ENCODE results near the gene AMN1.
"Not testable (repeated sequence)": the region's sequence is repeated elsewhere in the genome, so short reads cannot be mapped to it uniquely, and the experiment has no call there.

AMN1 gene

DNA sequence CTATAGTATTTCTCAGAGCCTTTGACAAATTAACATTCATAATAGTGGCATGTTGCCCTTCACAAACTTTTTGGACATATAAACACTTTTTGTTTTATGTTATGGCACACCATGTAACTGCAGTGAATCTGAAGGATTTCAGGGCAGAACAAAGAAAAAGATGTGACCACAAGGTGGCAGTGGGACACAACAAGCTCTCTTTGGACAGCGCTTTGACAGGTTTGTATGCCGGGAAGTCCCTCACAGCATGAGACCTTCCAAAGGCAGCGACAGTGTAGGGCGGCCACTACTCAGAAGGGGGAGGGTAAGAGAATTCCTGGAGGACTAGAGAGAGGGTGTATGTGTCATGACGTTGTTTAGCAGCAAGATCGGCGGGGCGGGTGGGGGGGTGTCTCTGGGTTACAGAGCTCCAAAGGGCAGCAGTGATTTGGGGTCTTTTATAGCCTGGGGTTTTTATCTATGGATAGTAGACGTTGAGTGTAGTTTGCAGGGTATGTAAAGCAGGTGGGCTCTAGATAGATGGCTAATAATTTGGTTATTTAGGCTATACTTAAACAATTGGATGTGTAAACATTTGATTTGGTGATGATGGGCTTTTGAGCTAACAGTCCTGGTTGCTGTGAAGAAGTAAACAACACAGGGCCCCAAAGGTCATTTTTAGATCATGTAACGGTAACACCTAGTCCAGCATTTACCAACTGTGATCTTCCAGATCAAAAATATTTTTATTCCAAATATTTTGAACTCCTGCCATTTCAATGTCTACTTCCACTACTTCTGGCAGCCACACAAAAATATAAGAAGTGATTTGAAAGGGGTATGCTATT is 46.5 kb downstream of the AMN1 start:
- DNase-seq (ENCODE audit: low read depth), result peak; percentile 34

DNA sequence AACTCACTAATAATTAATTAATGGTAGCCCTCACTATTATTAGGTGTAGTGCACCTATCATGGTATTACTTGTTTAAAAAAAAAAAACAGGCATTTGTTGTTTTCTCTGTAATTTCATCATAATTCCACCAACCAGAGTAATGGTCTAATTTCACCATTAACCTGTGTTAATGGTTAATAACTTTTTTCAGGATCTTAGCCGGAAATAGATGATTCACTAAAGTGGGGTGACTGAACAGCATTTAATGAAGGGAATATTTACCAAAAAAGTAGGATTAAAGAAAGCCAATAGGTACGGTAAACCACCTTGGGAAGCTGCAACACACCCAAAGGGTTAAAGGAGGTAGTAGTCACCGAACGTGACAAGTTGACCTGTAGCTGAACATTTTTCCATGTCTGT is 56.3 kb downstream of the AMN1 start:
- no peak for DNase-seq (ENCODE audit: low read depth)

DNA sequence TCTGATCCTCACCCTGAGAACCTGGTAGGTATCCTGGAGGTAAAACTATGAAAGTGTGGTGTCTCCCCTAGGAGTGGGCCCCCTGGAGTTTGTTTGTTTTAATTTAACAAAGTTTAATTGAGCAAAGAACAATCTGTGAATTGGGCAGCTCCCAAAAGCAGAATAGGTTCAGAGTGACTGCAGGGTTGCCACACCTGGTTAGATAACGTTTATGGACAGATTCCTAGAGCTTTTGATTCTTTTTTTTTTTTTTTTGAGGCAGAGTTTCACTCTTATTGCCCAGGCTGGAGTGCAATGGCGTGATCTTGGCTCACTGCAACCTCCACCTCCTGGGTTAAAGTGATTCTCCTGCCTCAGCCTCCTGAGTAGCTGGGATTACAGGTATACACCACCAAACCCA is 59.2 kb downstream of the AMN1 start:
- not testable (repeated sequence) for DNase-seq (ENCODE audit: low read depth)

DNA sequence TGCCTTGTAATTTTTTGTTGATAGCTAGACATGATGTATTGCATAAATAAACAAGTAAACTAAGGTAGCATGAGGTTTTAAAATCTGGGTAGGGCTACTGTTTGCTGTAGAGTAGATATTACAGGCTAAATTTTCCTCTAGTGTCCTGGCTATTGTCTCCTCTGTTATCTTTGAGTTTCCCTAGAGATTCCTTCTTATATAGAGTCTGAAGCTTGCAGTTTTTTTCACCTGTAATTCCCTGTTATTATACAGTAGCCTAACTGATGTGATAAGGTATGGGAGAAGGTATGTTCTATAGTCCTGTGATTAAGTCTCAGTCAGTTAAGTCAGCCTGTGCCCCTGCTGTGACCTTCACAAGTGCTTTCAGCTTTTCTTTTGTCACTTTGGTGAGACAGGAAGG is 59.8 kb downstream of the AMN1 start:
- no peak for DNase-seq (ENCODE audit: low read depth)

DNA sequence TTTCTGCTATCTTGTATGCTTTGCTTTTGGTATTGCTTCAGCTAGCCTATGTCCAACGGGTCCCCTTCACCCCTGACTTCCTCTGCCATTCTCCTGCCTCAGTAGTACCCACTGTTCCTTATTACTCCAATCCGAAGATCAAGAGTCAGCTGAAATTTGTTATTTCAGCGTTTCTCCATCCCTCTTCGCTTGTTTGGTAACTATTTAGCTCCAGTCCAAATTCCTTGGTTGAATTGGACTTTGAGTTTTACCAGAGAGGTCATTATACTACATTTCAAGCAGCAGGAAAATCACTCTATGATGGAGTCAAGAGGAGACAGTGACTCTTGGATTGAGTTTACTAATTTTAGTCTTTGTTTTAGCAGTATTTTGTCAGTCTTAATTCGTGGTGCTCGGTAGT is 64.8 kb downstream of the AMN1 start:
- DNase-seq (ENCODE audit: low read depth), result no peak

DNA sequence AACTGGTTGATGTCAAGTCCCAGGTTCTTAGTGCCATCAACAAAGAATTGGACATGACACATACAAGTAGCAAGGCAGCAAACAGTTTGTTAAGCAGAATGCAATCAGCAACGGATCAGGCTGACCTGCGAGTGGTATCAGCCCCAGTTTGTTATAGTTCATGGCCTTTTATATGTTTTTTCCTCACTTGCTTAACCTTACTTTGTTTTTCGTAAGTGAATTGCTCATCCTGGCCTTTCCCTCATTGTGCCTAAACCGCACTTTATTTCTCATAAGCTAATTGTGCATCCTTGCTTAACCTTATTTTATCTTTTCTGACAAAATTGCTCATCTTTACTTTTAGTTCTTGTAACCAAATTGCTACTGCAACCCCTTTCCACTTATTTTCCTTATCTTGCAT is 65.2 kb downstream of the AMN1 start:
- DNase-seq (ENCODE audit: low read depth), result no peak

DNA sequence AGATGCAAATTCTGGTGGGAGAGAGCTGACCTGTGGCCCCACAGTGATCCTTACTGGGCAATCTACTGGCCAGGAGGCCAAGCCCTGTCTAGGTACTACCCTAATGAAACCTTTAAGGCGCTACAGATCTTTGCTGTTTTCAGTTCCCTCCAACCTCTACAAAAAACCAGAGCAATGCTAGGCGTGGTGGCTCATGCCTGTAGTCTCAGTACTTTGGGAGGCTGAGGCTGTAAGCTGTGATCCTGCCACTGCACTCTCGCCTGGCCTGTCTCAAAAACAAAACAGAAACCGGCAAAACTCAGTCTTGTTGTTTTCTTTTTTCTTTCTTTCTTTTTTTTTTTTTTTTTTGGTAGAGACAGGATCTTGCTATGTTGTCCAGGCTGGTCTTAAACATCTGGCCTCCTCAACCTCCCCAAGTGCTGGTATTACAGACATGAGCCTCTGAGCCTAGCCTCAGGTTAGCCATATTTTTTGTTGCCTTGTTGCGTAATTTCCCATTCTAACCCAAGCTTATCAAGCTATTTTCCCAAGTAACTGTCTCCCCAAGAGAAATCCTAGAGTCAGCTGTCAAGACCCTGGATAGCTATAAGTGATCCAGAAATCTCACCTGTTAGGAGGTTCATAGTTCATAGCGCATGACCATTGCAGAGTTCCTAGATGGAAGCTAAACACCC is 66.5 kb downstream of the AMN1 start:
- DNase-seq (ENCODE audit: low read depth), result no peak

DNA sequence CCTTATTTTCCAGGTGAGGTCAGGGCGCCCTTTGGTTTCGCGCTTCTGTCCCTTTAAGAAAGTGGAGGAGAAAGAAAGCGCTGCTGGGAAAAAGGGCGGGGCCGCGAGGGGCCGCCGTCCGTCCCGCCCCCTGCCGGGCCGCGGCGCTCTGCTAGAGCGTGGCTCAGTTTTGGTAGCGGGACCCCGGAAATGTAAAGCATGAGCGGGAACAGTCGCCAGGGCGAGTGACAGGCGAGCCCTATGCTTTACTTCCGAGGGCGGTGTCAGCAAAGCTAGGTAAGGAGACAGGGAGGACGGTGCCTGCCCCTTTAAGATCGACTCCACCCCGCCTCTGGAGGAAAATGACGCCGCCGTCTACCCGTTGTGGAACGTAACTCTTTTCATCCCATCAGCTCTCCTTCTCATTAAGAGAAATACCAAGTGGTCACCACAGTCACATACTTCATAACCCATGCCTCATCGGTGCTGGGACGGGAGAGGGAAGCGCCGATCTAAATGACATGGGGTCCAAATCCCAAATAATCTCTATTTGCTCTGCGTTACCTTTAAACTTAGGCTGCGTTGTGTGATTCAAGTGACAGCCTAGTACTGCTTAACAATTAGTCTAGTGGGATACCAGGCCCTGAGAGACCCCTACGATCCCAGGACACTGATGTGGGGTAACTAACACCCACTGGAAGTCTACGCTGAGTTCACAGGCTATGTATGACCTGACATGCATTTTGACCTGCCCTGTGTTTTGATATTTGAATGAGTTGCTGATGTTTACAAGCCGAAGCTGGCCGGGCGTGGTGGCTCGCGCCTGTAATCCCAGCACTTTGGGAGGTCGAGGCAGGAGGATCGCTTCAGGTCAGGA is 69.5 kb downstream of the AMN1 start, which contains the start of gene ETFBKMT:
Gene ETFBKMT, plus strand, starts transcription at position 602 of the 856 bp plus-strand sequence. CDS start 2,266 bp downstream, outside the sequence.
- DNase-seq (ENCODE audit: low read depth), result peak; percentile 74

DNA sequence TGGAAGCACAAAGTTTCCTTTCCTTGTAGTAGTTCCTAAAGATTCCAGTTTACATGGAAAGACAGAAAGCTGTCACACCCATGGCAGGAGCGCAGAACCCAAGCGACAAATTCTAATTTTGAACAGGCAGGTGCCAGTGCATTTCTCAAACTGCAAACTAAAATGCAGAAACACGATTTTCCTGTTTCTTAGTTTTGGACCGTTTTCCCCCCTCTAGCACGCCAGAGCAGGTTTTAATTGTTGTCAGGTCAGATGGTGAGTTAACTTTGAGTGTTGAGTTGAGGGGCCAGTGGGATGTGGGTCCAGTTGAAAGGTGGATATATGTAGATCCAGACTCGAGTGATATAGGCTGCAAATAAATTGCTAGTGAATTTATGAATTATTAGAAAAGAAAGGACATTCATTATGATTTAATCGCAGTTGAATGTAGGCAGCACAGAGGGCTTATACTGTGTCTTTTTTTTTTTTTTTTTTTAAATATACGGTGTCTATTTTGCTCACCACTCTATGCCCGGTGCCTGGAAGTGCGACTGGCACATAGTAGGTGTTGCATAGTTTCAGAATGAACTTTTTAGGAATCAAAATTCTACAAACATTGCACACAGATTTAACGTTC is 70.2 kb downstream of the AMN1 start:
- no peak for DNase-seq (ENCODE audit: low read depth)

DNA sequence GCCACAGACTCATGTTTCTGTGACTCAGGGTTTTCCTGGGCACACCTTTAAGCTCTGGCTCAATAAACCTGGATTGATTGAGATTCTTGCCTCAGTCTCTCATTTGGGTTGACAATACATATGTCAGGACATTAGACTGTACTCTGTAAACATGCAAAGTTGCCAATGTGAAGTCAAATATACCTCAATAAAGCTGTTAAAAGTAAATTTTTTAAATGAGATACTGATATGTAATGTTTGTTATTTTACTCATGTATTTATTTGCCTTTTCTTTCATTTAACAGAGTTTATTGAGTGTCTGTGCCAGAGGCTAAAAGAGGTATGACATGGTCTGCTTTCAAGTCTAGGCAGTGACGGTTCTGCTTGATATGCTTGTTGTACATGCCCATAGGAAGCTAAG is 73.0 kb downstream of the AMN1 start:
- no peak for DNase-seq (ENCODE audit: low read depth)

DNA sequence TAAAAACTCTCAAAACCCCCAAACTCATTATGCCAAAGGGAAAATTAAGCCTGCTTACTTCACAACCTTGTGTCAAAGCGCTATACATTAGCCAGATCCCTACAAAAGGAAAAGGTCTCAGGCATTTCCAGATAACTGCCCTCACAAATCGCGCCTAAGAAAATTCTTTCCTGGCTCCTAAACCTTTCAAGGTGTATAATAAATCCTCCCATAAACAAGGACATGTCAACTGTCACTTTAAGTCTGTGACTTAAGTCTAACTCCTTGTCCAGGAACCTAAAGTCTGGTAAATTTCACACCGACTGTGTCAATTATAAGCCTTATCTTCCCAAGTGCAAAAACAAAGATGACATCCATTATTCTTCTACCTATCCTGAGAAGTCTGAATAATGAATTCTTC is 73.6 kb downstream of the AMN1 start:
- no peak for DNase-seq (ENCODE audit: low read depth)

DNA sequence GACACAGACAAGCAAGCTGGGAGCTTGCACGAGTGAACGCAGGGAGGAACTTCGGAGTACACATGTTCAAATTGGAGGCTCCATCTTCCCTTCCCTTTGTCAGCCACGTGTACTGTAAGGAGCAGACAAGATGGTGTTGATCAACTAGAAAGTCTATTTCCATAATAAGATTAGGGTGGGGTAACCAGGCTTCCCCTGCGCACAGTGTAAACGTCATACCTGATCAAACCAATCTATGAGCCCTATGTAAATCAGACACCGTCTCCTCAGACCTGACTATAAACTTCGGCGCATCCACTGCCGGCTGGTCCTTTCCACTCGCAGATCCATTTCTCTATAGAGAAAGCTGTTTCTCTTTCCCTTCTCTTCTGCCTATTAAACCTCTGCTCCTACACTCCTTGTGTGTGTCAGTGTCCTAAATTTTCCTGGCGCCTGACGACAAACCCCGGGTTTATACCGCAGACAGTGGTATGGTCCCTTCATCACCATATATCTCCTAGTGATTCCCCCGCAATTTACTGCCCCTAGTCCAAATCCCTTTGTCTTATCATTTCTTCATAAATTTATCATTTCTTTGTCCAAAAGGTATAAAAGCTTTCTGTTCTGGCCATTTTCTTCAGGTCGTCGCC is 76.8 kb downstream of the AMN1 start:
- peak; percentile 41 for DNase-seq (ENCODE audit: low read depth)

DNA sequence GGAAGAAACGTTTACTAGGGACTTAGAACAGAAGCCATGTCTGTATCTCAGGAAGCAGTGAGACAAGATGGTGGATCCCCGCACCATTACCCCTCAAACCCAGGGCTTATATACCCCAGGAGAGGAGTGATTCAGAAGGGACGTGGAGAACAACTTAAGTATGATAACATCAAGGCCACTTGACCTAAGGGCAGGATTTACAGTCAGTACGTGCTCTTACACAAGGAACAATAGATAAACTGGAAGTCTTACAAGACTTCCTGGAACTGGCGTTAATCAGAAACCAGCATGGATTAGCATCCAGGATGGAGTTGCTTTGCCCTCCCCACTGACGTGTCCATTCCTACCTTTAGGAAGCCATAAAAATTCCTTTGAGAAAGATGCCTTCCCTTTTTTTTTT is 77.9 kb downstream of the AMN1 start:
- no peak for DNase-seq (ENCODE audit: low read depth)

DNA sequence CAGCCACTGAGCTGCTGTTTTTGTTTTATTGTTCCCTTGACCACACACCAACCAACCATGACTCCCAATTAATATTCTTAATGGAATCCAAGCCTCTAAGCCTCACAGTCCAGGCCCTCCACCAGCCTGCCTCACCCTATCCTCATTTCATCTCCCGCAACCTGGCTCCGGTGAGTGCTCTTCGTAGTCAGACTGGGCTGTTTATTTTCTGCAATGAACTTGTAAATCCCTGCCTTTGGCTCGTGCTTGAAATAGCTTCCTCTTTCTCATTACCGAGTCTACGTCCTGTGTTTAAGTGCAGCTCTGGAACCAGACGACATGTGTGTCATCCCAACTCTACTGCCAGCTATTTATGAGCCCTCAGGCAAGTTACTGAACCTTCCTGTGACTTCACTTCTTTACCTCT is 81.7 kb downstream of the AMN1 start:
- DNase-seq (ENCODE audit: low read depth), result no peak

DNA sequence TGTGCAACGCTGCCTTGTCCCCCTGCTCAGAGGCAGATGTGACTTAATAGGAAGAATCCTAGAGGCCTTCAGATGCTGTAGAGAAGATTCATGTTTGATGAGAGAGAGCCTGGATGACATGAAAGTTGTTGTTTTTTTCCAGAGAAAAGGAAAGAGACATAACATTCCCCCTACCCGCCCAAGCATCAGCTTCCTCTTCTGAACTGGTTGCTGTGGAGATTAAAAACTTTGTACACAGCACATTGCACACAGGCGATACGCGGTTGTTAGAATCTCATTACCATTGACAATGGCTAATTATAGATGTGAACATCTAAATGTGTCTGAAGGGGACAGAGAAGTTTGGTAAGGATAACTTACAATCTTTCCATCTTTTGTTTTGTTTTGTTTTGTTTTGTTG is 82.9 kb downstream of the AMN1 start:
- DNase-seq (ENCODE audit: low read depth), result no peak

DNA sequence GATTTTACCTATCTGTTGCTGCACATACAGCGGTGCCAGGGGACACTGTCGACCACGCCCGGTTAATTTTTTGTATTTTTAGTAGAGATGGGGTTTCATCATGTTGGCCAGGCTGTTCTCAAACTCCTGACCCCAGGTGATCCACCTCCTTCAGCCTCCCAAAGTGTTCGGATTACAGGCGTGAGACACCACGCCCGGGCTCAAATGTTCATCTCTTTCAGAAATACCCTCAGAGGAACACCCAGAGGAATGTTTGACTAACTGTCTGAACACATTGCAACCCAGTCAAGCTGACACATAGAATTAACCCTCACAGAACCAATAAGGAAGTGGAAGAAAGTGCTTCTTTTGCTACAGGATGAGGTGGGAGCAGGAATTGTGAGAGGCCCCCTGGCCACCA is 84.3 kb downstream of the AMN1 start:
- DNase-seq (ENCODE audit: low read depth), result no peak

DNA sequence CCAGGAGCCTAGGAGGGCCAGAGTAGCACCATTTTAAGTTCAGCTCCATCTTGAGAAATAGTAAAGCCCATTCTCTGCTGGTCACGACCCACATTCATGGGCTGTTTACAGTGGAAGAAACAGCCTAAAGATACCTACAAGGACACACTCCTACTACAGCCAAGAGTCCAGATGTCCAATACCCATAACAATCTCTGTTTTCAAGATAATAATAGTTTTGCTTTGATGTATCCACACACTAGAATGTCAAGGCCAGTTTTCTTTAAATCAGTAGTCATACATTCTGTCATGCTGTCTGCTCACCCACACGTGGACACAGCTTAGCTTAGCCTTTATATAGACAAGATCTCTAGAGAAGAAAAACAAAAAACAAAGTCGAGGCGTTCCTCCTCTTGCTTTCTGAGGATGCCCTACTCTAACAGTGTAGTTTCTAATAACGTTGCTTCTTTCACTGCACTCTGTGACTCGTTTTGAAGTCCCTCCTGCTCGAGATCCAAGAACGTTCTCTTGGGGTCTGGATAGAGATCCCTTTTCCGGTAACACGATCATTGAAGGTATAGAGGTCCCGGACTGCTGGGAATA is 87.2 kb downstream of the AMN1 start:
- no peak for DNase-seq (ENCODE audit: low read depth)

DNA sequence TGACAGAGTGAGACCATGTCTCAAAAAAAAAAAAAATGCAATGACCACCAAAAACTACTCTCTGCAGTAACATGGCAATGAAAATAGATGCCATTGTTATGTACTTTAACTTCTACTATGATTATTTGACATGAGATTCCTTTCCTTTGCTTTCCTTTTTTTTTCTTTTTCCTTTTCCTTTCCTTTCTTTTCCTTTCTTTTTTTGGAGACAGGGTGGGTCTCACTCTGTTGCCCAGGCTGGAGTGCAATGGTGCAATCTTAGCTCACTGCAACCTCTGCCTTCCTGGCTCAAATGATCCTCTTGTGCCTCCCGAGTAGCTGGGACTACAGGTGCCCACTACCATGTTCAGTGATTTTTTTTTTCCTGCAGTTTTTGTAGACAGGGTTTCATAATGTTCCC is 94.2 kb downstream of the AMN1 start:
- no peak for DNase-seq (ENCODE audit: low read depth)

DNA sequence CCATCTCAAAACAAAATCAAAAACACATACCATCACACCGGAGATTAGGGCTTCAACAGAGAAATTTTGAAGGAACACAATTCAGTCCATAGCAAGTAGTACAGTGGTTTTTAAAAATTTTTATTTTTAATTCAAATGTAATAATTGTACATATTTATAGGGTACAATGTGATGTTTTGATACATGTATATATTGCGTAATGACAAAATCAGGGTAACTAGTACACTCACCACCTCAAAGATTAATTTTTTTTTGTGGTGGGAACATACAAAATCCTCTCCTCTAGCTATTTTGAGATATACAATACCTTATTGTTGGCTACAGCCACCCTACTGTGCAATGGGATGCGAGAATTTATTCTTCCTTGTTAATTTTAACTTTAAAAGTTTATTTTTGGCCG is 95.4 kb downstream of the AMN1 start:
- DNase-seq (ENCODE audit: low read depth), result no peak

DNA sequence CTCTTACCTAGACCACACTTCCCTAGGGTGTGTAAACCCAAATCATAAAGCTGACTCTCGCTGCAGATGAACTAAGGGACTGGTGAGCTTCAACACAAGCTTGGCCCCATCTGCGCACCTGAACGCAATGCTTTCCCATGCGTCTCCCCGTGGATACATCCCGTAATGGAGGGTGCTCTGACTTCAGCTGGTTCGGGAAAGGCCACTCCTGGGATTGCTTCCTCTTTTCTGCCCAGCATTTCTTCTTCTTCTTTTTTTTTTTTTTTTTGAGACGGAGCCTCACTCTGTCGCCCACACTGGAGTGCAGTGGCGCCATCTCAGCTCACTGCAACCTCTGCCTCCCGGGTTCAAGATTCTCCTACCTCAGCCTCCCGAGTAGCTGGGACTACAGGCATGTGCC is 97.0 kb downstream of the AMN1 start:
- DNase-seq (ENCODE audit: low read depth), result no peak

DNA sequence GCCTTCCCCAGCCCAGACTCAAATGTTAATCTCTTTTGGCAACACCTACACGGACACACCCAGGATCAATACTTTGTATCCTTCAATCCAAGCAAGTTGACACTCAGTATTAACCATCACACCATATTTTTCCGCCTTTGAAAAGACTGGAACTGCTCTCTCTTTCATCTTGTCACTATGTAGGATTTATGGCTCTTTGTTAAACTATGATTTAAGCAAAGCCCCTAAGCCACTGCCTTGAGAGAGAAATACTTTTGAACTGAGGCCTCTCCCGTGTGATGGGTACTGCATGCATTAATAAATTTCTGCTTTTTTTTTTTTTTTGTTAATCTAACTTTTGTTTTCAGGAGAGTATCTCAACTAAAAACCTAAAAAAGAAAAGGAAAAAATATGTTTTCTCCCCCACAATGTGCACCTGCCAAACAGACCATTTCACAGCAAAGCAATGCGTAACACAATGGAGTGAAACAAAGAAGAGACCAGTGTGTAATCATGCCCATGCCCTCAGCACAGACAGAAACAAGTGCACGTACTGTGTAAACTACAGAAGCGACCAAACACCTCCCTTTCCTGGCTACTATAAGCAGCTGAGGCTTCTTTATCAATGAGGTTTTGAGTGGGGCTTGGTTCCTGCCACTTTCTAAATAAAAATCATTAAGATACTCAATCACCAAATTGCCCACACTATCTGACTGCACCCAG is 97.6 kb downstream of the AMN1 start:
- DNase-seq (ENCODE audit: low read depth), result no peak
